ENCODE data around the gene HBQ1.

DNA sequence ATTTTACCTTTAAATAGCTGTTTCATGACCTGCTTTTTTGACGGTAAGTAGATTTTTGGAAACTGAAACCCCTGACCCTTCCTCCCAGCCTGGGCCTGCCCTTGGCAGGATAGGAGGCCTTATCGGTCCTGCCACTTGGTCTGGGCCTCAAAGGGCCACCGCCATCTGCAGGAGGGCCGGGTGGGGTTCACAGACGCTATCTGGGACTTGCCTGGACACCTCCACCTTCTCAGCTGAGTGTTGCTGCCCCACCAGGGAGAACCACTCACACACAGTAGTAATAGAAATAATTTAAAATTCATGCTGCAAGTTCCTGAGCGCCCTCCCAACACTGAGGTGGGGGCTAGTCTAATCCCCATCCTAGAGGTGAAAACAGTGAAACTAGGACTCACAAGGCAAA lies 37.2 kb upstream of the HBQ1 start:
- TF ChIP-seq, protein P1, sequence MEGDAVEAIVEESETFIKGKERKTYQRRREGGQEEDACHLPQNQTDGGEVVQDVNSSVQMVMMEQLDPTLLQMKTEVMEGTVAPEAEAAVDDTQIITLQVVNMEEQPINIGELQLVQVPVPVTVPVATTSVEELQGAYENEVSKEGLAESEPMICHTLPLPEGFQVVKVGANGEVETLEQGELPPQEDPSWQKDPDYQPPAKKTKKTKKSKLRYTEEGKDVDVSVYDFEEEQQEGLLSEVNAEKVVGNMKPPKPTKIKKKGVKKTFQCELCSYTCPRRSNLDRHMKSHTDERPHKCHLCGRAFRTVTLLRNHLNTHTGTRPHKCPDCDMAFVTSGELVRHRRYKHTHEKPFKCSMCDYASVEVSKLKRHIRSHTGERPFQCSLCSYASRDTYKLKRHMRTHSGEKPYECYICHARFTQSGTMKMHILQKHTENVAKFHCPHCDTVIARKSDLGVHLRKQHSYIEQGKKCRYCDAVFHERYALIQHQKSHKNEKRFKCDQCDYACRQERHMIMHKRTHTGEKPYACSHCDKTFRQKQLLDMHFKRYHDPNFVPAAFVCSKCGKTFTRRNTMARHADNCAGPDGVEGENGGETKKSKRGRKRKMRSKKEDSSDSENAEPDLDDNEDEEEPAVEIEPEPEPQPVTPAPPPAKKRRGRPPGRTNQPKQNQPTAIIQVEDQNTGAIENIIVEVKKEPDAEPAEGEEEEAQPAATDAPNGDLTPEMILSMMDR (IDR thresholded peaks at IDR 0.05) = no peak
- TF ChIP-seq POLR2A (IDR thresholded peaks at IDR 0.05) = no peak

All from prostate gland (tissue), 2 donors.